Measurements from ENCODE around the gene UBE2B. TPM values are rescaled to one million over a fixed set of nuclear protein-coding genes. Genes with fewer than 3 reads are reported as not detected.

UBE2B gene
- total and polyA plus RNA-seq, 4 donors = 20.1 to 91.6 (median 31.0) TPM

DNA sequence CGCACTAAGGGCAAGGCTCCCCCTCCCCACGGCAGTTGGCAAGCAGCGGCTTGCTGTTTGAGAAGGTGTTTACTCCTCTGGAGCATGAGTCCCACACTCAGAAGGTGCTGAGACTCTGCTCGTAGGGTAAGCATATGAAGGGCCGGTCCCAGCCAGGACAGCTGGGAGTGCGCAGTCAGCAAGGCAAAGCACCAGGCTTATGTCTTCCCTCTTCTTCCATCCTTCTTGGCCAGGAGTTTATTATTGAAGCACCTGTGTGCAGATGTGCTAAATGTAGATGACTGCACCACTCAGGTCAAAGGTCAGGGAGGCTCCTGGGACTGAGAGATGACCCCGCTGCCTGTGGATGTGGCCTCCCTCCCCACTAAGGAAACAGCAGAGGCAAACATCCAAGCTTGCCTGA is 67.4 kb downstream of the UBE2B start:
- Histone ChIP-seq H3K9ac (ENCODE audit: low read depth in 1 of 2, low read length in 2 of 2) (no peak overlapping the region), H3K27ac (ENCODE audit: low read depth in 1 of 2, low read length in 2 of 2) (peak overlapping the region; percentile 74 to 80), H3K4me1 (ENCODE audit: control insufficient read depth in 4 of 4, insufficient read depth in 4 of 4, low read length in 3 of 4) (peaks cover 11 to 35% (median 27%) of the 10 kb centered on the region in 4 donors), H3K27me3 (ENCODE audit: control insufficient read depth in 4 of 4, insufficient read depth in 4 of 4, low read length in 3 of 4) (no peaks in the 10 kb centered on the region), H3K4me3 (ENCODE audit: low read depth in 1 of 3, low read length in 3 of 3) (no peak overlapping the region), H3K36me3 (ENCODE audit: control insufficient read depth in 4 of 4, insufficient read depth in 3 of 4, low read depth in 1 of 4, low read length in 3 of 4) (no peaks in the 10 kb centered on the region), H3K9me3 (ENCODE audit: control insufficient read depth in 4 of 4, low read length in 3 of 4) (no peaks in the 10 kb centered on the region)
- DNase-seq (ENCODE audit: low spot score) = no peak
- TF ChIP-seq FOXA1 (IDR thresholded peaks at IDR 0.05) (no peak), JUND (IDR thresholded peaks at IDR 0.05) (no peak), YY1 (IDR thresholded peaks at IDR 0.05) (no peak), RXRA (IDR thresholded peaks at IDR 0.05) (no peak), TAF1 (conservative IDR thresholded peaks at IDR 0.05) (no peak), HNF4G (IDR thresholded peaks at IDR 0.05) (no peak), EGR1 (IDR thresholded peaks at IDR 0.05; ENCODE audit: low read depth in 2 of 2) (no peak)
- TF ChIP-seq, protein P1, sequence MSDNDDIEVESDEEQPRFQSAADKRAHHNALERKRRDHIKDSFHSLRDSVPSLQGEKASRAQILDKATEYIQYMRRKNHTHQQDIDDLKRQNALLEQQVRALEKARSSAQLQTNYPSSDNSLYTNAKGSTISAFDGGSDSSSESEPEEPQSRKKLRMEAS (IDR thresholded peaks at IDR 0.05) = no peak
- 86% methylated on average over 7 of the region's 7 CpGs for WGBS

DNA sequence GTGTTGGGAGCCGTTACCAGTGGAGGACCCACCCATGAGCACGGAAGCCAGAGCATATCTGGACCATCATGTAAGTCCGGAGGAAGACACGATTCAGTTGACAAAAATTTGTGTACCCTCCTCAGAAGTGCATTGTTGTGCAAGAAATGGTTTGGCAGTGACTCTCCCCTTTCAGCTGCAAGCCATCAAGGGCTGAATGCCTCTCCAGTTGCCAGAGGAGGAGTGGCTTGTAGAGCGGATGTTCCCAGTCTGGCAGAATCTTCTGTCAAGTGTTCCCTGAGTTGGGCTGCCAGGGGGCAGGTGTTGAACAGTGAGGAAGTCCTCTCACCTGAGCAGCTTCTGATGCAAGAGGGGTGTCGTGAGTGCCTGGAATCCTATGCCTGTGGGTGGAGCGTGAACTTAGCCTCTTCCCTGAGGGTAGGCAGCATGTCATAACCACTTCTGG is 67.9 kb downstream of the UBE2B start:
- H3K4me1 ChIP-seq (ENCODE audit: control insufficient read depth in 4 of 4, insufficient read depth in 4 of 4, low read length in 3 of 4) = peaks cover 11 to 35% (median 27%) of the 10 kb centered on the region in 4 donors
- DNase-seq (ENCODE audit: low spot score) = no peak
- no peak overlapping the region for H3K4me3 ChIP-seq (ENCODE audit: low read depth in 1 of 3, low read length in 3 of 3)
- H3K9ac ChIP-seq (ENCODE audit: low read depth in 1 of 2, low read length in 2 of 2) = no peak overlapping the region
- H3K27me3 ChIP-seq (ENCODE audit: control insufficient read depth in 4 of 4, insufficient read depth in 4 of 4, low read length in 3 of 4) = no peaks in the 10 kb centered on the region
- TF ChIP-seq, protein P2, sequence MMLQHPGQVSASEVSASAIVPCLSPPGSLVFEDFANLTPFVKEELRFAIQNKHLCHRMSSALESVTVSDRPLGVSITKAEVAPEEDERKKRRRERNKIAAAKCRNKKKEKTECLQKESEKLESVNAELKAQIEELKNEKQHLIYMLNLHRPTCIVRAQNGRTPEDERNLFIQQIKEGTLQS (IDR thresholded peaks at IDR 0.05) = peak; percentile 93
- TF ChIP-seq, protein P3, sequence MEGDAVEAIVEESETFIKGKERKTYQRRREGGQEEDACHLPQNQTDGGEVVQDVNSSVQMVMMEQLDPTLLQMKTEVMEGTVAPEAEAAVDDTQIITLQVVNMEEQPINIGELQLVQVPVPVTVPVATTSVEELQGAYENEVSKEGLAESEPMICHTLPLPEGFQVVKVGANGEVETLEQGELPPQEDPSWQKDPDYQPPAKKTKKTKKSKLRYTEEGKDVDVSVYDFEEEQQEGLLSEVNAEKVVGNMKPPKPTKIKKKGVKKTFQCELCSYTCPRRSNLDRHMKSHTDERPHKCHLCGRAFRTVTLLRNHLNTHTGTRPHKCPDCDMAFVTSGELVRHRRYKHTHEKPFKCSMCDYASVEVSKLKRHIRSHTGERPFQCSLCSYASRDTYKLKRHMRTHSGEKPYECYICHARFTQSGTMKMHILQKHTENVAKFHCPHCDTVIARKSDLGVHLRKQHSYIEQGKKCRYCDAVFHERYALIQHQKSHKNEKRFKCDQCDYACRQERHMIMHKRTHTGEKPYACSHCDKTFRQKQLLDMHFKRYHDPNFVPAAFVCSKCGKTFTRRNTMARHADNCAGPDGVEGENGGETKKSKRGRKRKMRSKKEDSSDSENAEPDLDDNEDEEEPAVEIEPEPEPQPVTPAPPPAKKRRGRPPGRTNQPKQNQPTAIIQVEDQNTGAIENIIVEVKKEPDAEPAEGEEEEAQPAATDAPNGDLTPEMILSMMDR (IDR thresholded peaks at IDR 0.05; ENCODE audit: low read depth, low read length, missing input control) = no peak
- TF ChIP-seq, protein P4, sequence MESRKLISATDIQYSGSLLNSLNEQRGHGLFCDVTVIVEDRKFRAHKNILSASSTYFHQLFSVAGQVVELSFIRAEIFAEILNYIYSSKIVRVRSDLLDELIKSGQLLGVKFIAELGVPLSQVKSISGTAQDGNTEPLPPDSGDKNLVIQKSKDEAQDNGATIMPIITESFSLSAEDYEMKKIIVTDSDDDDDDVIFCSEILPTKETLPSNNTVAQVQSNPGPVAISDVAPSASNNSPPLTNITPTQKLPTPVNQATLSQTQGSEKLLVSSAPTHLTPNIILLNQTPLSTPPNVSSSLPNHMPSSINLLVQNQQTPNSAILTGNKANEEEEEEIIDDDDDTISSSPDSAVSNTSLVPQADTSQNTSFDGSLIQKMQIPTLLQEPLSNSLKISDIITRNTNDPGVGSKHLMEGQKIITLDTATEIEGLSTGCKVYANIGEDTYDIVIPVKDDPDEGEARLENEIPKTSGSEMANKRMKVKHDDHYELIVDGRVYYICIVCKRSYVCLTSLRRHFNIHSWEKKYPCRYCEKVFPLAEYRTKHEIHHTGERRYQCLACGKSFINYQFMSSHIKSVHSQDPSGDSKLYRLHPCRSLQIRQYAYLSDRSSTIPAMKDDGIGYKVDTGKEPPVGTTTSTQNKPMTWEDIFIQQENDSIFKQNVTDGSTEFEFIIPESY (IDR thresholded peaks at IDR 0.05) = peak; percentile 86
- TF ChIP-seq JUND (IDR thresholded peaks at IDR 0.05) = peak; percentile 87 to 90
- TF ChIP-seq HNF4A (conservative IDR thresholded peaks at IDR 0.05) = peak; percentile 91 to 94
- peak; percentile 82 for TF ChIP-seq NR2F2 (IDR thresholded peaks at IDR 0.05)
- peak; percentile 68 to 80 for TF ChIP-seq RAD21 (IDR thresholded peaks at IDR 0.05)
- TF ChIP-seq FOXA2 (IDR thresholded peaks at IDR 0.05) = peak; percentile 50
- TF ChIP-seq, protein P1 (IDR thresholded peaks at IDR 0.05) = peak; percentile 97
- TF ChIP-seq RXRA (IDR thresholded peaks at IDR 0.05) = peak; percentile 94 to 98
- TF ChIP-seq, protein P5, sequence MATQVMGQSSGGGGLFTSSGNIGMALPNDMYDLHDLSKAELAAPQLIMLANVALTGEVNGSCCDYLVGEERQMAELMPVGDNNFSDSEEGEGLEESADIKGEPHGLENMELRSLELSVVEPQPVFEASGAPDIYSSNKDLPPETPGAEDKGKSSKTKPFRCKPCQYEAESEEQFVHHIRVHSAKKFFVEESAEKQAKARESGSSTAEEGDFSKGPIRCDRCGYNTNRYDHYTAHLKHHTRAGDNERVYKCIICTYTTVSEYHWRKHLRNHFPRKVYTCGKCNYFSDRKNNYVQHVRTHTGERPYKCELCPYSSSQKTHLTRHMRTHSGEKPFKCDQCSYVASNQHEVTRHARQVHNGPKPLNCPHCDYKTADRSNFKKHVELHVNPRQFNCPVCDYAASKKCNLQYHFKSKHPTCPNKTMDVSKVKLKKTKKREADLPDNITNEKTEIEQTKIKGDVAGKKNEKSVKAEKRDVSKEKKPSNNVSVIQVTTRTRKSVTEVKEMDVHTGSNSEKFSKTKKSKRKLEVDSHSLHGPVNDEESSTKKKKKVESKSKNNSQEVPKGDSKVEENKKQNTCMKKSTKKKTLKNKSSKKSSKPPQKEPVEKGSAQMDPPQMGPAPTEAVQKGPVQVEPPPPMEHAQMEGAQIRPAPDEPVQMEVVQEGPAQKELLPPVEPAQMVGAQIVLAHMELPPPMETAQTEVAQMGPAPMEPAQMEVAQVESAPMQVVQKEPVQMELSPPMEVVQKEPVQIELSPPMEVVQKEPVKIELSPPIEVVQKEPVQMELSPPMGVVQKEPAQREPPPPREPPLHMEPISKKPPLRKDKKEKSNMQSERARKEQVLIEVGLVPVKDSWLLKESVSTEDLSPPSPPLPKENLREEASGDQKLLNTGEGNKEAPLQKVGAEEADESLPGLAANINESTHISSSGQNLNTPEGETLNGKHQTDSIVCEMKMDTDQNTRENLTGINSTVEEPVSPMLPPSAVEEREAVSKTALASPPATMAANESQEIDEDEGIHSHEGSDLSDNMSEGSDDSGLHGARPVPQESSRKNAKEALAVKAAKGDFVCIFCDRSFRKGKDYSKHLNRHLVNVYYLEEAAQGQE (IDR thresholded peaks at IDR 0.05) = peak; percentile 59
- peak; percentile 32 to 81 for TF ChIP-seq GABPA (IDR thresholded peaks at IDR 0.05 in 1 of 2, conservative IDR thresholded peaks at IDR 0.05 in 1 of 2)
- peak in 1 of 2 donors; percentile 87 for TF ChIP-seq EGR1 (IDR thresholded peaks at IDR 0.05; ENCODE audit: low read depth in 2 of 2)
- peak; percentile 79 for TF ChIP-seq HNF4G (IDR thresholded peaks at IDR 0.05)
- peak; percentile 95 for TF ChIP-seq SP1 (IDR thresholded peaks at IDR 0.05)
- TF ChIP-seq TAF1 (conservative IDR thresholded peaks at IDR 0.05) = peak; percentile 29
- TF ChIP-seq FOXA1 (IDR thresholded peaks at IDR 0.05) = peak; percentile 84
- peak; percentile 80 for TF ChIP-seq YY1 (IDR thresholded peaks at IDR 0.05)
- no peaks in the 10 kb centered on the region for H3K9me3 ChIP-seq (ENCODE audit: control insufficient read depth in 4 of 4, low read length in 3 of 4)
- 22% methylated on average over 7 of the region's 7 CpGs for WGBS
- no peaks in the 10 kb centered on the region for H3K36me3 ChIP-seq (ENCODE audit: control insufficient read depth in 4 of 4, insufficient read depth in 3 of 4, low read depth in 1 of 4, low read length in 3 of 4)
- H3K27ac ChIP-seq (ENCODE audit: low read depth in 1 of 2, low read length in 2 of 2) = peak overlapping the region; percentile 74 to 80
